ENCODE data around the gene CALM3.
A peak's percentile ranks its signal among the peaks of the same experiment; 100 is the strongest.

The CALM3 gene

DNA sequence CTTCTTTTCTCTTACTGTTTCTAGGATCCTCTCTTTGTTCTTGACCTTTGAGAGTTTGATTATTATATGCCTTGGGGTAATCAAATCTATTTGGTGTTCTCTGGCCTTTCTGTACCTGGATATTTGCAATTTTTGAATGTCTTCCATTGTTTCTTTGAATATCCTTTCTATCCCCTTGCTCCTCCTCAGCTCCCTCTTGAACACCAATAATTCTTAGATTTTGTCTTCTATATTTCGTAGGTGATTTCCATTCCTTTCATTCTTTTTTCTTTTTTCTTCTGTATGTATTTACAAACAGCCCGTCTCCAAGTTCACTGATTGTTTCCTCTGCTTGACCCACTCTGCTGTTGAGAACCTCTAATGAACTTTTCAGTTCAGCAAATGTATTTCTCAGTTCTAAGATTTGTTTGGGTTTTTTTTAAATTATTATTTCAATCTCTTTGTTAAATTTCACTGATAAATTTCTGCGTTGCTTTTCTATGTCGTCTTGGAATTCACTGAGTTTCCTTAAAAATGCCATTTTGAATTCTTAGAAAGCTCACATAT, 2.7 kb upstream of the CALM3 start:
- ATAC-seq (ENCODE audit: insufficient read depth, low read depth) (no peak), DNase-seq (no peak)
- Histone ChIP-seq H3K9me3 (ENCODE audit: insufficient read depth, low read length, severe bottlenecking) (peaks cover 6% of the 10 kb centered on the region), H3K4me2 (ENCODE audit: insufficient read depth, low read length) (no peak overlapping the region), H3K27ac (ENCODE audit: low read length) (no peak overlapping the region), H2AFZ (ENCODE audit: low read depth, low read length) (no peak overlapping the region), H3K79me2 (ENCODE audit: insufficient read depth, low read length) (peaks cover 23% of the 10 kb centered on the region), H3K27me3 (ENCODE audit: insufficient read depth, low read length, poor library complexity) (no peaks in the 10 kb centered on the region), H4K20me1 (ENCODE audit: insufficient read depth, low read length) (peaks cover 16% of the 10 kb centered on the region), H3K9ac (ENCODE audit: low read depth, low read length) (no peak overlapping the region), H3K36me3 (ENCODE audit: insufficient read depth, low read length) (peaks cover 12% of the 10 kb centered on the region), H3K4me3 (ENCODE audit: low read depth in 1 of 2, low read length in 2 of 2) (no peak overlapping the region), H3K4me1 (ENCODE audit: insufficient read depth, low read length) (peaks cover 21% of the 10 kb centered on the region)
- TF ChIP-seq EZH2 (IDR thresholded peaks at IDR 0.05; ENCODE audit: borderline replicate concordance, low read depth, low read length, severe bottlenecking): no peak
- TF ChIP-seq, protein P1, sequence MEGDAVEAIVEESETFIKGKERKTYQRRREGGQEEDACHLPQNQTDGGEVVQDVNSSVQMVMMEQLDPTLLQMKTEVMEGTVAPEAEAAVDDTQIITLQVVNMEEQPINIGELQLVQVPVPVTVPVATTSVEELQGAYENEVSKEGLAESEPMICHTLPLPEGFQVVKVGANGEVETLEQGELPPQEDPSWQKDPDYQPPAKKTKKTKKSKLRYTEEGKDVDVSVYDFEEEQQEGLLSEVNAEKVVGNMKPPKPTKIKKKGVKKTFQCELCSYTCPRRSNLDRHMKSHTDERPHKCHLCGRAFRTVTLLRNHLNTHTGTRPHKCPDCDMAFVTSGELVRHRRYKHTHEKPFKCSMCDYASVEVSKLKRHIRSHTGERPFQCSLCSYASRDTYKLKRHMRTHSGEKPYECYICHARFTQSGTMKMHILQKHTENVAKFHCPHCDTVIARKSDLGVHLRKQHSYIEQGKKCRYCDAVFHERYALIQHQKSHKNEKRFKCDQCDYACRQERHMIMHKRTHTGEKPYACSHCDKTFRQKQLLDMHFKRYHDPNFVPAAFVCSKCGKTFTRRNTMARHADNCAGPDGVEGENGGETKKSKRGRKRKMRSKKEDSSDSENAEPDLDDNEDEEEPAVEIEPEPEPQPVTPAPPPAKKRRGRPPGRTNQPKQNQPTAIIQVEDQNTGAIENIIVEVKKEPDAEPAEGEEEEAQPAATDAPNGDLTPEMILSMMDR (IDR thresholded peaks at IDR 0.05; ENCODE audit: borderline replicate concordance, extremely low read depth, low read length, poor library complexity, severe bottlenecking): no peak

- Histone ChIP-seq H3K27ac (ENCODE audit: low read length) (peak overlapping the region; percentile 100), H3K9ac (ENCODE audit: low read depth, low read length) (peak overlapping the region; percentile 93), H3K4me3 (ENCODE audit: low read depth in 1 of 2, low read length in 2 of 2) (peak overlapping the region; percentile 15 to 72; a peak in 3 of 4 replicates), H3K27me3 (ENCODE audit: insufficient read depth, low read length, poor library complexity) (no peaks in the 10 kb centered on the region), H4K20me1 (ENCODE audit: insufficient read depth, low read length) (peaks cover 29% of the 10 kb centered on the region), H3K4me2 (ENCODE audit: insufficient read depth, low read length) (peak overlapping the region; percentile 64), H2AFZ (ENCODE audit: low read depth, low read length) (peak overlapping the region; percentile 95), H3K9me3 (ENCODE audit: insufficient read depth, low read length, severe bottlenecking) (peaks cover 6% of the 10 kb centered on the region), H3K36me3 (ENCODE audit: insufficient read depth, low read length) (peaks cover 26% of the 10 kb centered on the region), H3K79me2 (ENCODE audit: insufficient read depth, low read length) (peaks cover 37% of the 10 kb centered on the region), H3K4me1 (ENCODE audit: insufficient read depth, low read length) (peaks cover 30% of the 10 kb centered on the region)
- TF ChIP-seq EZH2 (IDR thresholded peaks at IDR 0.05; ENCODE audit: borderline replicate concordance, low read depth, low read length, severe bottlenecking): no peak
- TF ChIP-seq, protein P1 (IDR thresholded peaks at IDR 0.05; ENCODE audit: borderline replicate concordance, extremely low read depth, low read length, poor library complexity, severe bottlenecking): no peak
- ATAC-seq (ENCODE audit: insufficient read depth, low read depth) (no peak), DNase-seq (no peak)
Measured at GRCh38 chr19:46599716-46600373, 1.3 kb upstream of the CALM3 start.

DNA sequence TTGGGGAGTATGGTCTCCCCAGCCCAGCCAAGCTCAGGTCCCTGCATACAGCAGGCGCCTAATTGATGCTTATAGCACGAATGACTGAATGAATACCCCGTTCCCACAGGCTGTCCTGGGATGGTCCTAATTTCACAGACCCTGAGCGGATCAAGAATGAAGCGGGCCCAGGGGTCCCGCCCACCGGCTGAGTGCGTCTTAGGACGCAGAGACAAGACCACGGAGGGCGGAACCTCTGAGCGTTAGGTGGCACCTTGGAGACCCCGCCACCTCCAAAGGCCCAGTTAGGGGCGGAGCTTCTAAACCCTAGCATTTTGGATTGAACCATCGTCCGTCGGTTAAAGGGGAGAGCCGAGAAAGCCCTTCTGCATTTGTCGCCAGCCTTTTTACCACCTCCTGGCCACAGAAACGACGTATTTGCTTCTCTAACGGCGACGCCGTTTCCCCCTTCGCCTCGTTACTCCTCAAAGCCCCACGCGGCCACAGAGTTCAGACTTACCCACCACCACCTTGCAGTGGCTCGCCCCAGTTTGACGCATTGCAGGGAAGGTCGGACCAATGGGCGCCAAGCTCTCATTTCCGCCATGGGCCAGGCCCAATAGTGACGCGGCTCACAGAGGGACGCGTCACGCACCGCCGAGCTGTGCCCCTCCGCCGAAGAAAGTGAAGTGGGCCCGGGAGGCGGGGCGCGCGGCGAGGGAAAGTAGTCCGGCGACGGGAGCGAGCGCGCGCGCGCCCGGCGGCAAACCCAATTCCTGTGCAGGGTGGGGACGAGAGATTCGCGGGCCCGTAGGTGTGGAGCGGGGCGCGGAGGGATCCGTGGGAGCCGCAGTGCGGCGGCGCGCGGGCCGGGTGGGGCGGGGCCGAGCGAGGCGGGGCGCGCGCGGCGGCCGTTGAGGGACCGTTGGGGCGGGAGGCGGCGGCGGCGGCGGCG, 479 bp upstream of the CALM3 start:
- H4K20me1 ChIP-seq (ENCODE audit: insufficient read depth, low read length): peaks cover 37% of the 10 kb centered on the region

More for the DNA sequence above, 479 bp upstream of the CALM3 start:
- peak overlapping the region; percentile 100 for H3K27ac ChIP-seq (ENCODE audit: low read length)
- peak overlapping the region; percentile 15 to 72; a peak in 3 of 4 replicates for H3K4me3 ChIP-seq (ENCODE audit: low read depth in 1 of 2, low read length in 2 of 2)
- no peak for TF ChIP-seq EZH2 (IDR thresholded peaks at IDR 0.05; ENCODE audit: borderline replicate concordance, low read depth, low read length, severe bottlenecking)
- TF ChIP-seq, protein P1 (IDR thresholded peaks at IDR 0.05; ENCODE audit: borderline replicate concordance, extremely low read depth, low read length, poor library complexity, severe bottlenecking): peak; percentile 3
- H2AFZ ChIP-seq (ENCODE audit: low read depth, low read length): peak overlapping the region; percentile 95
- H3K36me3 ChIP-seq (ENCODE audit: insufficient read depth, low read length): peaks cover 34% of the 10 kb centered on the region
- peak; percentile 98 for DNase-seq
- peaks cover 37% of the 10 kb centered on the region for H3K4me1 ChIP-seq (ENCODE audit: insufficient read depth, low read length)
- H3K9ac ChIP-seq (ENCODE audit: low read depth, low read length): peak overlapping the region; percentile 93
- ATAC-seq (ENCODE audit: insufficient read depth, low read depth): peak; percentile 88
- H3K79me2 ChIP-seq (ENCODE audit: insufficient read depth, low read length): peaks cover 45% of the 10 kb centered on the region
- no peaks in the 10 kb centered on the region for H3K27me3 ChIP-seq (ENCODE audit: insufficient read depth, low read length, poor library complexity)
- peak overlapping the region; percentile 64 for H3K4me2 ChIP-seq (ENCODE audit: insufficient read depth, low read length)
- H3K9me3 ChIP-seq (ENCODE audit: insufficient read depth, low read length, severe bottlenecking): peaks cover 6% of the 10 kb centered on the region
